SW 1271 (cell line): Measurements from ENCODE around the gene DVL2.
A peak's percentile ranks its signal among the peaks of the same experiment; 100 is the strongest.

Experiments used
- DNase-seq, 2 experiments: peaks; one replicate each; lab custom pipeline; 2025; lab: John Stamatoyannopoulos, UW

Gene DVL2

GRCh38 chr17:7237761-7238419 lies 3.6 kb upstream of the DVL2 start:
- peak; percentile 25 to 54 for DNase-seq

DNA sequence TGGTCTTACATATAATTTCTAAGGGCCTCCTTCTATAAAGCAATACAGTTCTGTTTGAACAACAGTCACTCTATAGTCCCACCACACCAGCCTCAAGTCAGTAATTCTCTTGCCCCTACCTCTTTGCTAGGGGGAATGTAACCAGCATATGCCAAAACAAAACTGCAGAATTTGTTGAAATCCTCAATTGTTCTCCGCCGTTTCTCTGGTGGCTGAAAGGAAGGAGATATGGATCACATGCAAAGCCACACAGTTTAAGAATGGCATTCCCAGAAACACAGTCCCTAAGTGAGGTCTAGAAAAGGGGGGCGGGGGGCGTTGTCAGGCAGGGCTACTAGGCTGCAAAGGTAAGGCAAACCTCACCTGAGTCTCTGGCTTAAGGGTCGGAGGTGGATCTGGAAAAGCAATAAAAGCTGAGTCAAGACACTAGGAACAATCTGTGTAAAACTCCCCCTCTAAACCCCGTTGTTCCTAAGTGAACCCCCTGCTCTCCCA lies 3.0 kb upstream of the DVL2 start:
- no peak for DNase-seq

DNA sequence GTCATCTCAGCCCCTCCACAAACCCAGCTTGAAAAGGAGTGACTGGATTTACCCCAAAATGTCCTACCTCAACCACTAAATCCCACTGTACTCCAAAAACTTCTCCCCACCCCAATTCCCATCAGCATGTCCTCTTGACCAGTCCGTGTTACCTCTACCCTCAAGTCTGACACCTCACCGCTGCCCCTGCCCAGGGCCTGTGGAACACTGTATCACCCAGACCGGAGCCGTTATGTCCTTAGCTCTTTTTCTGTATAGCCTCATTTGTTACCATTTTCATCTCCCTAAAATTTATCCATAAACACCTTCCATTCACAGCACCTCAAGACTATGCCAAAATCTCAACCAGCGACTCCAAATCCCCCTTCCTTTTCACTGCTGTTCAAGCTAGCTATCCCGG lies 2.5 kb upstream of the DVL2 start:
- DNase-seq: no peak

DNA sequence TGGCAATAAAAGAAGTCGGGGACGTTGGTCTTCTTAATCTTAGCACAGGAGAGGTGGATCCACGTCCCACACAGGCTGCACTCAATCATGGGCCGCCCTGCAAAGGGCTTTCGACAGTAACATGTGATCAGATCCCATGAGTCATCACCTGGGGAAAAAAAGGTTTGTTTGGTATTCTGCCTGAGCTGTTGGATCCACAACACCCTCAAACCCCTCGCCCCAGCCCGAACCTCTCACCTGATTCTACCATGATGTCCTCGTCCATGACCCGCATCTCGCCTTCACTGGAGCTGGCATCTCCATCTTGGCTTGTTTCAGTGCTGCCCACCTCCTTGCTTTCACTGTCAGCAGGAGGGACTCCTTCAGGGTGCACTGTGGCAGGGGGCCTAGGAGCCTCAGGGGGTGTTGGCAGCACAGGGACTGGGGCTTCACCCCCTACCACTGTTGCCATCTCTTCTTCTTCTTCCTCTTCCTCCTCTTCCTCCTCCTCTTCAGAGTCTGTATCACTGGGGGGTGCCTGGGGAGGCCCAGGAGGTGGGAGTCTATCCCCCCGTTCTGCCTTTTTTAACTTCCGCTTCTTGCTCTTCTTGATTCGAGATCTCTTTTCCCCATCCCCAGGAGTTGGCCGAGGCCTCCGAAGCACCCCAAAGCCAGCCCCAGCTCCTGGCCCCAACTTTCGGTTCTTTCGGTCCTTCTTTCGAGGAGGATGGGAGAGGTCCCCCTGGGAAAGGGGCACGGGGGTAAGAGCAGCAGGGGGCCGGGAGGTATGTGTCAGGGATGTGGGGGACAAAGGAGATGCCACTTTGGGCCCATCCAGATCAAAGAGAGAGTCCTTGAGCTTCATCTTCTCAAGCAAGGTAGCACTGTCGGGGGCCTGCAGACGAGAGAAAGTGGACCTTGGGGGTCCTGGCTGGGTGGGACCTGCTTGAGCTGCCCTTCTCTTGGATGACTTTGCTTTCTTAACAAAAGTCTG lies 1.7 kb upstream of the DVL2 start:
- no peak for DNase-seq

DNA sequence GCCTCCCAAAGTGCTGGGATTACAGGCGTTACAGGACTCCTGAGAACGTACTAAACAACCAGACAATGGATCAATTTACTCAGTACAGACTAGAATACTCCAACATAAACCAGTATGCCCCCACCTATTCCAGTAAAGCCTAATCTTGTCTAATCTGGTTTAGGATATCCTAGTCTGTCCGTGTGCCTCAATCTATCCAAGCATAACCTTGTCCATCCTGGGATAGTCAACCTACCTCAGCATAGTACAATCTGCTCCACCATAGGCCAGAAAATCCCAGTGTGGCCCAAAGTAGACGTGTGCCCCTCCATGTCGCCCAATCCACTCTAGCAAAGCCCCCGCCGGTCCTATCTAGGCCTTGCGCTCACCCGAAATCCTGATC lies 625 bp downstream of the DVL2 start:
- peak in 1 of 2 experiments; percentile 60 for DNase-seq

GRCh38 chr17:7232114-7232513 lies 2.2 kb downstream of the DVL2 start:
- DNase-seq: no peak

DNA sequence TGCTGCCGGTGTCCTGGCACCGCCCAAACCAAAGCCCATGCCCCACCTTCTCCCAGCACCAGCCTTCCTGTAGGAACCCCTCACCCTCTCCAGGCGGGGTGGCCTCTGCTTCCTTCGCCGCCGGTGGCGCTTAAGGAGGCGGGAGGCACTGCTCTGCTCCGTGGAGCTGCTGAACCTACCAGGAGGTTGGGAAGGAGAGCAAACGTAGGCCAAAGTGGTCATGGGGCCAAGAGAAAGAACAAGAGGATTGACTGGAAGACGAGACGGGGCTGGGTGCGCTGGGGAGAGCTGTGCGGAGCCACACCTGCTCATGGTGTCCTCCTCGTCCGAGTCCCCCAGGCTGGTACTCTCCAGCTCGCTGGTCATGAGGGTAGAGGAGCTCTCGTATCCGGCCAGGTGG lies 4.8 kb downstream of the DVL2 start:
- DNase-seq: no peak

GRCh38 chr17:7228920-7229319 lies 5.4 kb downstream of the DVL2 start:
- DNase-seq: no peak

DNA sequence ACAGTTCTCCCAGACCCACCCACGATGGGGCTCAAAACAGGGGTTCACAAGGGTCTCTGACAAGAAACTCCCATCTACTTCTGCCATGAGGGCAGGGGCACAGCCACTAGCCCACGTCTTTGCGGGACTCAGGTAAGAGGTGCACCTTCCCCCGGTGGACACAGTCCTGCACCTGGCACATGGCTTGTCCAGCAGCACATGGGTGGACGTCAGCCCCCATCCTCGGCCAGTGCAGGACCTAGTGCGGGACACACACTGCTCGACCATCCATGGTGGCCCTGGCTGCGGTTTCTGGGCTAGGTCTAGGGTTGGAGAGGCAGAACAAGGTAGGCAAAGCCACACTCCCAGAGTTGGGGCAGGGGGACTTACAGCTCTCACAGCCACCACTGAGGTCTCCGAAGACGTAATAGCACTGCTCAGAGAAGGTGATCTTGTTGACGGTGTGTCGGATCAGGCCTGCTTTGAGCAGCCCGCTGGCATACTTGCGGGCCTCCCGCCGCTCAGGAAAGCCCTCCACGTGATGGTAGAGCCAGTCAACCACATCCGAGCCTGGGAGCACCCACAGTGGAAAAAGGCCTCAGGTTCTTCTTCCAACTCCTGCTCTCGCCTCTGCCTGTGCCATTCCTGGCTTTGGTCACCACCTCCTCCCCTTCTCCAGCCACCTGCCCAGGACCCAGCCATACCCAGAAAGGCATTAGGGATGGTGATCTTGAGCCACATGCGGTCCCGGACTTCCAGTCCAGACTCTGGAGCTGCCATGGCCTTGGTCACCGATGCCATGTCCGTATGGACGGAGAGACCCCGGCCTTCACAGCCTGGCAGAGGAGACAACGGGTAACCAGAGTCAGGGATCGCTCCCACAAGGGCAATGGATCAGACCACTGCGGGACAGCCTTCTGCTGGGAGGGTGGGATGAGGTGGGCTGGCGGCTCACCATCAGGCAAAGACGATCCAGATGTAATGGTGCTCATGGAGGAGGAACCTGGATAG lies 7.3 kb downstream of the DVL2 start:
- no peak for DNase-seq

GRCh38 chr17:7225711-7226331 lies 8.5 kb downstream of the DVL2 start:
- no peak for DNase-seq

DNA sequence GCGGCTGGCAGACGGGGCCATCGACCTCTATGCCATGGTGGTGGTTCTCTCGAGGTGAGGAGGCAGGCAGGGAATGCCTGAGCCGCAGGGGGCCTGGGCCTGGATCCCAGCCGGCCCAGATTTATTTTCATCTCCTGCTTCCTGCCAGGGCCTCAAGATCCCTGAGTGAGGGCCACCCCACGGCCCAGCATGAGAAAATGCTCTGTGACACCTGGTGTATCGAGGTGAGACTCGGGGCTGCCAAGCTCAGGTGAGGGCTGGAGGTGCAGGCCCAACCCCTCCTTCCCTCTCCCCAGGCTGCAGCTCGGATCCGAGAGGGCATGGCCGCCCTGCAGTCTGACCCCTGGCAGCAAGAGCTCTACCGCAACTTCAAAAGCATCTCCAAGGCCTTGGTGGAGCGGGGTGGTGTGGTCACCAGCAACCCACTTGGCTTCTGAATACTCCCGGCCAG lies 9.6 kb downstream of the DVL2 start:
- DNase-seq: no peak

GRCh38 chr17:7224110-7224509 lies 10.2 kb downstream of the DVL2 start:
- no peak for DNase-seq

GRCh38 chr17:7223375-7223774 lies 10.9 kb downstream of the DVL2 start:
- DNase-seq: no peak

DNA sequence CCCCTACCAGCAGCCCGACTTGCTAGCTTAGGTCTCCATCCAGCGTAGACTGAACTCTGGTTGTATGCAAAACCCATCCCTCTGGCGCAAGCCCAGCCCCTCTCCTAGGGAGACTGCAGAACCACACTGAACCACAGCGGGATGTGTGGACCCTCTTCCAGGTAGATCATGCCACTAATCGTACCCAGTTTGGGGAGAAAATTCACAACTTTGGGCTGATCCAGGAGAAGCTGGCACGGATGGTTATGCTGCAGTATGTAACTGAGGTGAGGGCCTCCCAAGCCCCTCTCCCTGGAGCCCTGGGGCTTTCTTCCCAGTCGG lies 11.4 kb downstream of the DVL2 start:
- DNase-seq: no peak

GRCh38 chr17:7222093-7222971 lies 12.0 kb downstream of the DVL2 start:
- no peak for DNase-seq

DNA sequence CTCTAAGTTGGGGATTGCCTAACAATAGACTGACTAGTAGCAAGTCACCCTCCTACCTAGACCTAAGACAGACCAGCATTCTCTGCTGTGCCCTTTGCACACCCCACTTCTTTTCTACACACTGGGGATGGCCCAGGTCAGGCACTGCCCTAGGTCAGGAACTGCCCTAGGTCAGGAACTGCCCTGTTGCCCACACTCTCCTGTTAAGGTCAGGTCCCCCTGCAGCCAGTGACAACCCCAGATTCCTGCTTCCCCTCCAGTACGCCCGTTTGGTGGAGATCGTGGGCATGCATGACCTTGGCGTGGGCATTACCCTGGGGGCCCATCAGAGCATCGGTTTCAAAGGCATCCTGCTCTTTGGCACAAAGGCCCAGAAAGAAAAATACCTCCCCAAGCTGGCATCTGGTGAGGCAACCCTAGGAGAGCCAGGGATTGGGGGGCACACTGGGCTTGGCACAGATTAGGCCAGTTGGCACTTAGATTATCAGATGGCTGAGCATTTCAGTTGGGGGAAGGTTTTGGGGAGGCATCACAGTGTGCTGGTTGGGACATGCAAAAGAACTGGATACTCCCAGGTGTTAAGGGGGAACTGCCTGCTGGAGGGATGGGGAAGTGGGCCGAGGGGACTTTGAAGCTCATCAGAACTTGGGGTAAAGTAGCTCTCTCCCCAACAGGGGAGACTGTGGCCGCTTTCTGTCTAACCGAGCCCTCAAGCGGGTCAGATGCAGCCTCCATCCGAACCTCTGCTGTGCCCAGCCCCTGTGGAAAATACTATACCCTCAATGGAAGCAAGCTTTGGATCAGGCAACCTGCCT lies 12.8 kb downstream of the DVL2 start:
- no peak for DNase-seq

- DNase-seq: peak in 1 of 2 experiments; percentile 56
Measured at GRCh38 chr17:7220593-7221277, 13.6 kb downstream of the DVL2 start.

DNA sequence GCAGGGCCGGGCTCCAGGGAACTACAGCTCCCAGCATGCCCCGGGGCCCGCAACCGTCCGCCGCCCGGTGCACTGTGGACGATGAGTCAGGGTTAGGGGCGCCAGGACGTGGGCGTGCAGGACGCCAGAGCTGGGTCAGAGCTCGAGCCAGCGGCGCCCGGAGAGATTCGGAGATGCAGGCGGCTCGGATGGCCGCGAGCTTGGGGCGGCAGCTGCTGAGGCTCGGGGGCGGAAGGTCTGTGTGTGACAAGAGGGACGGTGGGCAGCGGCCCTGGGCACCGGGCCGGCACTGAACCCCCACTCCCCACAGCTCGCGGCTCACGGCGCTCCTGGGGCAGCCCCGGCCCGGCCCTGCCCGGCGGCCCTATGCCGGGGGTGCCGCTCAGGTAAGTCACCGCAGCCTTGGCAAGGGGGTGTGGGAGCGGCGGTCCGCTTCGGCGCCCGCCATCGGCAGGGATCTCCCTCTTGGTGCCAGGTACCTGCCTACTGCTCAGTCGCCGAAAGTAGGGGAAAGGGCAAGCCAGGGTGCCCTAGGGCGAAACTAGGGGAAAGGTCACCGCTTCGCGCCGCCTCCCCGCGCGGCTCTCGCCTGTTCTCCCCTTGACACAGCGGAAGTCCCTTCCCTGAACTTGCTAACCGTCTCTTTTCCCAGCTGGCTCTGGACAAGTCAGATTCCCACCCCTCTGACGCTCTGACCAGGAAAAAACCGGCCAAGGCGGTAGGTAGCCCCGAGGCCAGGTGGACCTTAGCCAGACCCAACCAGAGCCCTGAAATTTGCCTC lies 14.3 kb downstream of the DVL2 start, which contains the start of the genes ACADVL and DLG4:
TSS of gene ACADVL (plus strand) at position 127 of the 781 bp plus-strand sequence. CDS start at position 174, 47 bp downstream.
TSS of gene DLG4 (minus strand) at position 25 of the 781 bp plus-strand sequence.
- DNase-seq: peak; percentile 41 to 66
